Large intestine (tissue), 3 donors: Measurements from ENCODE around the gene TAF8. TPM values are rescaled to one million over a fixed set of nuclear protein-coding genes. Genes with fewer than 3 reads are reported as not detected.

Experiments
- DNase-seq, 2 donors: peaks; one replicate each; pipeline versions ENCODE4 v3.0.0 to v3.0.0-alpha.2; 2013
- H3K27ac ChIP-seq: one replicate; pipeline ENCODE4 v1.5.1; 2013; ENCODE audit warnings: low read length
- H3K27me3 ChIP-seq: 2 replicates; pipeline ENCODE4 v1.6.1; 2013; ENCODE audit warnings: low read length; ENCODE audit not compliant: control insufficient read depth, insufficient read depth
- H3K36me3 ChIP-seq: 2 replicates; pipeline ENCODE4 v1.6.1; 2013; ENCODE audit warnings: low read length; ENCODE audit not compliant: control insufficient read depth, insufficient read depth
- H3K4me1 ChIP-seq: one replicate; pipeline ENCODE4 v1.6.1; 2013; ENCODE audit warnings: low read length; ENCODE audit not compliant: control insufficient read depth, insufficient read depth
- H3K4me3 ChIP-seq: one replicate; pipeline ENCODE4 v1.5.1; 2013; ENCODE audit warnings: low read length
- H3K9me3 ChIP-seq: one replicate; pipeline ENCODE4 v1.6.1; 2013; ENCODE audit warnings: mild to moderate bottlenecking, low read depth, low read length, moderate library complexity; ENCODE audit not compliant: control insufficient read depth
- WGBS: methylation state at CpG from one replicate; pipeline ENCODE4 v1.1.5; 2013; ENCODE audit warnings: low lambda C conversion rate; ENCODE audit not compliant: insufficient coverage; 5-methylcytosine and 5-hydroxymethylcytosine counted together
- polyA plus RNA-seq: library from polyadenylated mRNA; unstranded; fragments of 120-200 nt; gene quantifications from one replicate; pipeline ENCODE4 v1.2.1, GENCODE V29; 2013

Gene TAF8
- polyA plus RNA-seq, 1 donor, result 32.7 TPM

- H3K9me3 ChIP-seq, result no peaks in the 10 kb centered on the region
- no peaks in the 10 kb centered on the region for H3K27me3 ChIP-seq
These were observed 8.8 kb upstream of the TAF8 start for GRCh38 chr6:42041481-42042053.

GRCh38 chr6:42042108-42042507, 8.2 kb upstream of the TAF8 start:
- Histone ChIP-seq H3K27ac (no peak overlapping the region), H3K27me3 (no peaks in the 10 kb centered on the region), H3K9me3 (no peaks in the 10 kb centered on the region), H3K4me1 (peaks cover 24% of the 10 kb centered on the region), H3K4me3 (no peak overlapping the region), H3K36me3 (no peaks in the 10 kb centered on the region)
- no CpG with 5 or more reads among the region's 14 CpGs for WGBS
- DNase-seq, result no peak

More at GRCh38 chr6:42041481-42042053, 8.8 kb upstream of the TAF8 start:
- no CpG with 5 or more reads among the region's 7 CpGs for WGBS
- Histone ChIP-seq H3K36me3 (no peaks in the 10 kb centered on the region), H3K27ac (no peak overlapping the region), H3K4me3 (no peak overlapping the region), H3K4me1 (peaks cover 24% of the 10 kb centered on the region)
- peak in 1 of 2 donors; percentile 1 for DNase-seq

GRCh38 chr6:42043787-42044475, 6.4 kb upstream of the TAF8 start:
- H3K4me1 ChIP-seq, result peaks cover 31% of the 10 kb centered on the region
- no peaks in the 10 kb centered on the region for H3K27me3 ChIP-seq
- H3K27ac ChIP-seq, result peak overlapping the region; percentile 52
- no CpG with 5 or more reads among the region's 21 CpGs for WGBS
- peak overlapping the region; percentile 34 for H3K4me3 ChIP-seq
- DNase-seq, result peak; percentile 79 to 82
- H3K36me3 ChIP-seq, result no peaks in the 10 kb centered on the region
- H3K9me3 ChIP-seq, result no peaks in the 10 kb centered on the region

GRCh38 chr6:42045538-42046460, 4.5 kb upstream of the TAF8 start:
- H3K4me1 ChIP-seq, result peaks cover 42% of the 10 kb centered on the region
- 0% methylated on average over 1 of the region's 14 CpGs for WGBS
- DNase-seq, result peak in 1 of 2 donors; percentile 78
- no peaks in the 10 kb centered on the region for H3K9me3 ChIP-seq
- no peaks in the 10 kb centered on the region for H3K36me3 ChIP-seq
- no peaks in the 10 kb centered on the region for H3K27me3 ChIP-seq
- peak overlapping the region; percentile 62 for H3K27ac ChIP-seq
- H3K4me3 ChIP-seq, result no peak overlapping the region

GRCh38 chr6:42046464-42047212, 3.7 kb upstream of the TAF8 start:
- no peaks in the 10 kb centered on the region for H3K27me3 ChIP-seq
- no peak for DNase-seq
- no peak overlapping the region for H3K27ac ChIP-seq
- peaks cover 42% of the 10 kb centered on the region for H3K4me1 ChIP-seq
- no peaks in the 10 kb centered on the region for H3K36me3 ChIP-seq
- no peak overlapping the region for H3K4me3 ChIP-seq
- no peaks in the 10 kb centered on the region for H3K9me3 ChIP-seq
- 27% methylated on average over 2 of the region's 12 CpGs for WGBS

- no peak for DNase-seq
- H3K4me3 ChIP-seq, result no peak overlapping the region
- H3K27me3 ChIP-seq, result no peaks in the 10 kb centered on the region
- H3K36me3 ChIP-seq, result no peaks in the 10 kb centered on the region
- no CpG with 5 or more reads among the region's 4 CpGs for WGBS
- H3K9me3 ChIP-seq, result no peaks in the 10 kb centered on the region
- H3K27ac ChIP-seq, result no peak overlapping the region
- peaks cover 42% of the 10 kb centered on the region for H3K4me1 ChIP-seq
These were observed 3.1 kb upstream of the TAF8 start for GRCh38 chr6:42047213-42047590.

GRCh38 chr6:42047790-42048405, 2.4 kb upstream of the TAF8 start:
- no peaks in the 10 kb centered on the region for H3K9me3 ChIP-seq
- H3K27me3 ChIP-seq, result no peaks in the 10 kb centered on the region
- peaks cover 4% of the 10 kb centered on the region for H3K36me3 ChIP-seq
- peak overlapping the region; percentile 26 for H3K27ac ChIP-seq
- peak overlapping the region; percentile 77 for H3K4me3 ChIP-seq
- DNase-seq, result no peak
- H3K4me1 ChIP-seq, result peaks cover 47% of the 10 kb centered on the region
- no CpG with 5 or more reads among the region's 8 CpGs for WGBS

- Histone ChIP-seq H3K4me3 (peak overlapping the region; percentile 77), H3K36me3 (peaks cover 4% of the 10 kb centered on the region), H3K27ac (no peak overlapping the region), H3K9me3 (no peaks in the 10 kb centered on the region), H3K4me1 (peaks cover 47% of the 10 kb centered on the region), H3K27me3 (no peaks in the 10 kb centered on the region)
- no peak for DNase-seq
- 83% methylated on average over 1 of the region's 36 CpGs for WGBS
These were observed 1.1 kb upstream of the TAF8 start for GRCh38 chr6:42049116-42049809.

GRCh38 chr6:42049948-42050296, 402 bp upstream of the TAF8 start:
- DNase-seq, result peak in 1 of 2 donors; percentile 33
- WGBS, result no CpG with 5 or more reads among the region's 20 CpGs
- peak overlapping the region; percentile 90 for H3K4me3 ChIP-seq

More at GRCh38 chr6:42049948-42050296, 402 bp upstream of the TAF8 start:
- H3K27ac ChIP-seq, result no peak overlapping the region
- H3K27me3 ChIP-seq, result no peaks in the 10 kb centered on the region
- H3K36me3 ChIP-seq, result peaks cover 6% of the 10 kb centered on the region
- H3K9me3 ChIP-seq, result no peaks in the 10 kb centered on the region
- peaks cover 49% of the 10 kb centered on the region for H3K4me1 ChIP-seq
